ENCODE data around the gene DNAJB2.
"Not testable (repeated sequence)": the region's sequence is repeated elsewhere in the genome, so short reads cannot be mapped to it uniquely, and the experiment has no call there.

DNAJB2 gene

GRCh38 chr2:219252900-219253752 lies 26.0 kb upstream of the DNAJB2 start, which contains the start of gene TUBA4B:
TUBA4B (plus strand) TSS chr2:219253243; CDS start chr2:219253408, 165 bp downstream.
- peaks cover 63% of the 10 kb centered on the region for H3K27me3 Mint-ChIP-seq (ENCODE audit: low read depth)

GRCh38 chr2:219253753-219254589 lies 25.2 kb upstream of the DNAJB2 start, which contains the start of gene TUBA4A:
TUBA4A (minus strand) TSS chr2:219253918; CDS start chr2:219253858, 60 bp downstream.
- peak within 1 kb of the TSS; percentile 77 to 83 (median 81) for H3K4me3 Mint-ChIP-seq
- peaks cover 71% of the 10 kb centered on the region for H3K27me3 Mint-ChIP-seq (ENCODE audit: low read depth)
- H3K4me1 Mint-ChIP-seq: peaks cover 43% of the 10 kb centered on the region
- H3K9me3 Mint-ChIP-seq: no peaks in the 10 kb centered on the region
- no peaks in the 10 kb centered on the region for H3K36me3 Mint-ChIP-seq (ENCODE audit: low read depth)
- no peak for TF ChIP-seq CTCF (IDR thresholded peaks at IDR 0.05; ENCODE audit: unreplicated experiment in 3 of 3)
- H3K27ac Mint-ChIP-seq: peak within 1 kb of the TSS; percentile 15 to 75 (median 45)

More at GRCh38 chr2:219252900-219253752, 26.0 kb upstream of the DNAJB2 start, which contains the start of gene TUBA4B:
- peaks cover 49% of the 10 kb centered on the region for H3K4me1 Mint-ChIP-seq
- TF ChIP-seq CTCF (IDR thresholded peaks at IDR 0.05; ENCODE audit: unreplicated experiment in 3 of 3): no peak
- H3K36me3 Mint-ChIP-seq (ENCODE audit: low read depth): no peaks in the 10 kb centered on the region
- H3K9me3 Mint-ChIP-seq: no peaks in the 10 kb centered on the region
- peak within 1 kb of the TSS; percentile 77 to 83 (median 77) for H3K4me3 Mint-ChIP-seq
- peak within 1 kb of the TSS; percentile 15 to 75 (median 45) for H3K27ac Mint-ChIP-seq

- H3K36me3 Mint-ChIP-seq (ENCODE audit: low read depth): no peaks in the 10 kb centered on the region
- peak overlapping the region; percentile 56 to 81 (median 64) for H3K4me3 Mint-ChIP-seq
- H3K4me1 Mint-ChIP-seq: peaks cover 36% of the 10 kb centered on the region
- no peaks in the 10 kb centered on the region for H3K9me3 Mint-ChIP-seq
- H3K27ac Mint-ChIP-seq: no peak overlapping the region
- H3K27me3 Mint-ChIP-seq (ENCODE audit: low read depth): peaks cover 76% of the 10 kb centered on the region
- no peak for TF ChIP-seq CTCF (IDR thresholded peaks at IDR 0.05; ENCODE audit: unreplicated experiment in 3 of 3)
These were observed 24.5 kb upstream of the DNAJB2 start for GRCh38 chr2:219254590-219255201.

GRCh38 chr2:219258942-219259341 lies 20.2 kb upstream of the DNAJB2 start:
- not testable (repeated sequence) for H3K4me3 Mint-ChIP-seq; H3K27ac Mint-ChIP-seq; H3K9me3 Mint-ChIP-seq; H3K4me1 Mint-ChIP-seq; H3K36me3 Mint-ChIP-seq (ENCODE audit: low read depth)
- H3K27me3 Mint-ChIP-seq (ENCODE audit: low read depth): peaks cover 57% of the 10 kb centered on the region

- no peaks in the 10 kb centered on the region for H3K36me3 Mint-ChIP-seq (ENCODE audit: low read depth)
- peaks cover 37% of the 10 kb centered on the region for H3K27me3 Mint-ChIP-seq (ENCODE audit: low read depth)
- TF ChIP-seq CTCF (IDR thresholded peaks at IDR 0.05; ENCODE audit: unreplicated experiment in 3 of 3): no peak
- no peak overlapping the region for H3K27ac Mint-ChIP-seq
- no peak overlapping the region for H3K4me3 Mint-ChIP-seq
- no peaks in the 10 kb centered on the region for H3K9me3 Mint-ChIP-seq
- H3K4me1 Mint-ChIP-seq: no peaks in the 10 kb centered on the region
These were observed 17.9 kb upstream of the DNAJB2 start for GRCh38 chr2:219261024-219261855.

All from nephron (organoid).